WTC11 (cell line): ENCODE results near the gene TMPRSS3. TPM values are rescaled to one million over a fixed set of nuclear protein-coding genes. Genes with fewer than 3 reads are reported as not detected.

Experiments used
- ATAC-seq: fragments of 200-7000 bp; cut with Tn5 transposase; 2 replicates; pipeline ENCODE4 v1.10.0; 2021; ENCODE audit warnings: mild to moderate bottlenecking, moderate library complexity
- CTCF ChIA-PET: fragments of 300-600 bp; sonication (Branson Sonifier 250); formaldehyde crosslinking; loops from one replicate; lab custom pipeline; 2021; ENCODE audit warnings: antibody characterized with exemption; lab: Charles Lee
- POLR2A ChIA-PET: fragments of 350-600 bp; sonication (Branson Sonifier 250); formaldehyde crosslinking; loops from one replicate; lab custom pipeline; 2021; ENCODE audit warnings: antibody characterized with exemption; lab: Charles Lee
- DNase-seq: peaks from one replicate; pipeline ENCODE4 v3.0.0; 2021; ENCODE audit warnings: low spot score
- H3K27ac Mint-ChIP-seq: 2 replicates; pipeline ENCODE4 v1.8.0; 2021; ENCODE audit warnings: mixed read lengths
- H3K27me3 Mint-ChIP-seq: 2 replicates; pipeline ENCODE4 v1.8.0; 2021; ENCODE audit warnings: low read depth, mild to moderate bottlenecking, moderate library complexity, mixed read lengths
- H3K36me3 Mint-ChIP-seq: 2 replicates; pipeline ENCODE4 v1.8.0; 2021; ENCODE audit warnings: mixed read lengths
- H3K4me1 Mint-ChIP-seq: 2 replicates; pipeline ENCODE4 v1.8.0; 2022; ENCODE audit warnings: mixed read lengths
- H3K4me3 Mint-ChIP-seq: 2 replicates; pipeline ENCODE4 v1.8.0; 2021; ENCODE audit warnings: mild to moderate bottlenecking, moderate library complexity, mixed read lengths
- H3K9me3 Mint-ChIP-seq: 2 replicates; pipeline ENCODE4 v1.8.0; 2021; ENCODE audit warnings: mixed read lengths
- AR ChIP-seq: fragments of 250-450 bp; sonication (Bioruptor Pico); IDR thresholded peaks from 2 replicates; pipeline ENCODE4 v1.9.0; 2021; ENCODE audit warnings: mild to moderate bottlenecking
- ARID4B ChIP-seq: sonication (generic); formaldehyde crosslinking; IDR thresholded peaks from 2 replicates; pipeline ENCODE4 v1.8.0; 2023; ENCODE audit warnings: missing genetic modification reagents, mild to moderate bottlenecking, borderline replicate concordance
- E2F4 ChIP-seq: sonication (generic); formaldehyde crosslinking; IDR thresholded peaks from 2 replicates; pipeline ENCODE4 v1.8.1; 2022; ENCODE audit warnings: low read depth, mild to moderate bottlenecking, moderate library complexity, missing genetic modification reagents, borderline replicate concordance
- ELF4 ChIP-seq: sonication (generic); formaldehyde crosslinking; IDR thresholded peaks from 2 replicates; pipeline ENCODE4 v1.8.1; 2022; ENCODE audit warnings: low read depth, mild to moderate bottlenecking, moderate library complexity, missing genetic modification reagents
- ESRRA ChIP-seq: sonication (generic); formaldehyde crosslinking; IDR thresholded peaks from 2 replicates; pipeline ENCODE4 v1.8.1; 2022; ENCODE audit warnings: mild to moderate bottlenecking, missing genetic modification reagents, borderline replicate concordance
- FOXJ3 ChIP-seq: sonication (generic); formaldehyde crosslinking; IDR thresholded peaks from 2 replicates; pipeline ENCODE4 v1.9.0; 2021; ENCODE audit warnings: missing genetic modification reagents, mild to moderate bottlenecking, borderline replicate concordance
- FOXK1 ChIP-seq: sonication (generic); formaldehyde crosslinking; IDR thresholded peaks from 2 replicates; pipeline ENCODE4 v1.8.0; 2022; ENCODE audit warnings: mild to moderate bottlenecking, moderate library complexity, missing genetic modification reagents
- FOXP1 ChIP-seq: sonication (generic); formaldehyde crosslinking; IDR thresholded peaks from 2 replicates; pipeline ENCODE4 v1.8.0; 2022; ENCODE audit warnings: missing genetic modification reagents, mild to moderate bottlenecking, moderate library complexity, borderline replicate concordance
- GRHL2 ChIP-seq: fragments of 250-450 bp; sonication (Bioruptor Pico); IDR thresholded peaks from 2 replicates; pipeline ENCODE4 v1.8.0; 2022; ENCODE audit warnings: mild to moderate bottlenecking, moderate library complexity; ENCODE audit not compliant: insufficient replicate concordance, severe bottlenecking
- GTF2I ChIP-seq: fragments of 250-450 bp; sonication (Bioruptor Pico); conservative IDR thresholded peaks from 2 replicates; pipeline ENCODE4 v1.4.0; 2021; ENCODE audit warnings: mild to moderate bottlenecking
- HMGXB4 ChIP-seq: sonication (generic); formaldehyde crosslinking; IDR thresholded peaks from 2 replicates; pipeline ENCODE4 v1.8.1; 2023; ENCODE audit warnings: mild to moderate bottlenecking, moderate library complexity, missing genetic modification reagents
- OVOL2 ChIP-seq: fragments of 250-450 bp; sonication (Bioruptor Pico); IDR thresholded peaks from 2 replicates; pipeline ENCODE4 v1.9.0; 2021; ENCODE audit warnings: mild to moderate bottlenecking, borderline replicate concordance
- RORB ChIP-seq: fragments of 250-450 bp; sonication (Bioruptor Pico); IDR thresholded peaks from 2 replicates; pipeline ENCODE4 v1.9.0; 2021; ENCODE audit warnings: mild to moderate bottlenecking
- SP1 ChIP-seq: sonication (generic); formaldehyde crosslinking; conservative IDR thresholded peaks from 2 replicates; pipeline ENCODE4 v1.8.1; 2022; ENCODE audit warnings: missing genetic modification reagents
- TEAD4 ChIP-seq: sonication (generic); formaldehyde crosslinking; IDR thresholded peaks from 2 replicates; pipeline ENCODE4 v1.8.0; 2022; ENCODE audit warnings: mild to moderate bottlenecking, missing genetic modification reagents
- USF1 ChIP-seq: sonication (generic); formaldehyde crosslinking; IDR thresholded peaks from 2 replicates; pipeline ENCODE4 v1.8.0; 2022; ENCODE audit warnings: mild to moderate bottlenecking, missing genetic modification reagents
- ZNF263 ChIP-seq: sonication (generic); formaldehyde crosslinking; IDR thresholded peaks from 2 replicates; pipeline ENCODE4 v1.8.1; 2022; ENCODE audit warnings: low read depth, mild to moderate bottlenecking, moderate library complexity, missing genetic modification reagents
- ZNF532 ChIP-seq: fragments of 250-450 bp; sonication (Bioruptor Pico); IDR thresholded peaks from 2 replicates; pipeline ENCODE4 v1.9.0; 2021; ENCODE audit warnings: mild to moderate bottlenecking, borderline replicate concordance
- ZNF671 ChIP-seq: fragments of 250-450 bp; sonication (Bioruptor Pico); IDR thresholded peaks from 2 replicates; pipeline ENCODE4 v1.8.0; 2021; ENCODE audit warnings: mild to moderate bottlenecking
- total RNA-seq: library from RNA; stranded (reverse); gene quantifications from 3 replicates; pipeline ENCODE4 v1.2.3, GENCODE V29; 2021

TMPRSS3 gene
- total RNA-seq, 1 experiment from 2014 or later = 0.39 TPM

GRCh38 chr21:42424914-42425541 is 29.2 kb upstream of the TMPRSS3 start:
- POLR2A ChIA-PET = no interaction called here
- H3K36me3 Mint-ChIP-seq = no peaks in the 10 kb centered on the region
- H3K9me3 Mint-ChIP-seq = peaks cover 12% of the 10 kb centered on the region
- H3K4me1 Mint-ChIP-seq = no peaks in the 10 kb centered on the region
- no peak overlapping the region for H3K27ac Mint-ChIP-seq
- no peaks in the 10 kb centered on the region; the same call in 1 of the 2 replicates for H3K27me3 Mint-ChIP-seq
- DNase-seq = no peak
- ATAC-seq = no peak
- no peak overlapping the region for H3K4me3 Mint-ChIP-seq
- CTCF ChIA-PET = no interaction called here
- TF ChIP-seq FOXJ3 (CRISPR knock-in tag) (no peak), USF1 (no peak), TEAD4 (no peak), SP1 (CRISPR knock-in tag) (no peak), GTF2I (CRISPR knock-in tag) (no peak)

- ATAC-seq = no peak
- Mint-ChIP-seq H3K27me3 (no peaks in the 10 kb centered on the region; the same call in 1 of the 2 replicates), H3K4me3 (no peak overlapping the region), H3K4me1 (no peaks in the 10 kb centered on the region), H3K27ac (no peak overlapping the region), H3K36me3 (no peaks in the 10 kb centered on the region), H3K9me3 (peaks cover 14% of the 10 kb centered on the region)
- ChIA-PET CTCF (interaction anchor here (0.9 to 1.0 kb wide), 3 partner anchors 12 to 113 kb away, joined by 3 to 4 read pairs (median 3); no protein-coding TSS in a partner anchor), POLR2A (no interaction called here)
- DNase-seq = no peak
- TF ChIP-seq ESRRA (no peak), ZNF532 (CRISPR knock-in tag) (no peak), FOXP1 (CRISPR knock-in tag) (no peak), ZNF671 (CRISPR knock-in tag) (no peak), ELF4 (CRISPR knock-in tag) (no peak), AR (CRISPR knock-in tag) (no peak), FOXJ3 (CRISPR knock-in tag) (no peak), E2F4 (no peak), FOXK1 (no peak), HMGXB4 (CRISPR knock-in tag) (no peak), ZNF263 (CRISPR knock-in tag) (no peak), GRHL2 (CRISPR knock-in tag) (no peak), OVOL2 (CRISPR knock-in tag) (no peak), ARID4B (CRISPR knock-in tag) (no peak), RORB (CRISPR knock-in tag) (no peak)
These were observed 27.8 kb upstream of the TMPRSS3 start for GRCh38 chr21:42423685-42424084.
